ENCODE data around the gene EZR. TPM values are rescaled to one million over a fixed set of nuclear protein-coding genes. Genes with fewer than 3 reads are reported as not detected.
"Not testable (repeated sequence)": the region's sequence is repeated elsewhere in the genome, so short reads cannot be mapped to it uniquely, and the experiment has no call there.

Gene EZR
- total RNA-seq, 1 donor from 2014 or later = 254 TPM

DNA sequence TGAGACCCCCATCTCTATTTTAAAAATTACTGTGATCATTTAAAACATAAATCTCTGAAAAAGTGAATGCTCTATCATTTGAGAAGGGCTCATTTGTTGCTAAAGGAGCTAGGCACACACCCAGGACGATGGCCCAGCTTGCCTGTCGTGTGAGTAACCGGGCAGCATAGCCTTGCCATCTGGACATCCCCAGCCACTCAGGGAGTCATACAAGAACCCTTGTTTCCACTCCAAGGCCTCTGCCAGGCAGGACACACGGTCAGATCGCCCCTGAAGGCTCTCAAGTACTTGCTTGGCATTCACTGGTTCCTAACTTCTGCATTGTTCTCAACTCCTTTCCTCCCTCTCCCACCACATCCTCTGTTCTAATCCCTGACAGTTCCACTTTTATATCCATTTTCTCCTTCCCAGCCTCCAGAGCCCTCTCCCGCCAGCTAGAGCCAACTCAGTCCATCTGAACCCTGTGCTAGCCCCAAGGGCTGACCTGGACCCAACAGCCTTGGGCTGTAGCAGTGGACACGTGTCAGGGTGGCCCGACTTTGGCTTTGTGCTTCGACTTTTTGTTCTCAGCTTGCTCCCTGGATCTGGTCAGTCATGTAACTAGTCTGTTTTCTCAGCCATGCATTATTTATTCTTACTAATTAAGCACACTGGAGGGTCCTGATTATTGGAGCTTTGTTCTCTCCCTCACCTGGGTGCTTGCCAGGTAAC is 15.7 kb upstream of the EZR start:
- peaks cover 16% of the 10 kb centered on the region for H3K4me1 ChIP-seq
- H3K4me3 ChIP-seq = no peak overlapping the region
- DNase-seq = no peak
- H3K27me3 ChIP-seq (ENCODE audit: low read depth) = no peaks in the 10 kb centered on the region
- no peaks in the 10 kb centered on the region for H3K36me3 ChIP-seq
- ATAC-seq = peak; percentile 38 to 54
- H3K9me3 ChIP-seq = no peaks in the 10 kb centered on the region
- TF ChIP-seq, protein P1, sequence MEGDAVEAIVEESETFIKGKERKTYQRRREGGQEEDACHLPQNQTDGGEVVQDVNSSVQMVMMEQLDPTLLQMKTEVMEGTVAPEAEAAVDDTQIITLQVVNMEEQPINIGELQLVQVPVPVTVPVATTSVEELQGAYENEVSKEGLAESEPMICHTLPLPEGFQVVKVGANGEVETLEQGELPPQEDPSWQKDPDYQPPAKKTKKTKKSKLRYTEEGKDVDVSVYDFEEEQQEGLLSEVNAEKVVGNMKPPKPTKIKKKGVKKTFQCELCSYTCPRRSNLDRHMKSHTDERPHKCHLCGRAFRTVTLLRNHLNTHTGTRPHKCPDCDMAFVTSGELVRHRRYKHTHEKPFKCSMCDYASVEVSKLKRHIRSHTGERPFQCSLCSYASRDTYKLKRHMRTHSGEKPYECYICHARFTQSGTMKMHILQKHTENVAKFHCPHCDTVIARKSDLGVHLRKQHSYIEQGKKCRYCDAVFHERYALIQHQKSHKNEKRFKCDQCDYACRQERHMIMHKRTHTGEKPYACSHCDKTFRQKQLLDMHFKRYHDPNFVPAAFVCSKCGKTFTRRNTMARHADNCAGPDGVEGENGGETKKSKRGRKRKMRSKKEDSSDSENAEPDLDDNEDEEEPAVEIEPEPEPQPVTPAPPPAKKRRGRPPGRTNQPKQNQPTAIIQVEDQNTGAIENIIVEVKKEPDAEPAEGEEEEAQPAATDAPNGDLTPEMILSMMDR (IDR thresholded peaks at IDR 0.05) = no peak
- intact Hi-C loops (cut with DNase I) = no loop called here
- H3K27ac ChIP-seq = peak overlapping the region; percentile 74

DNA sequence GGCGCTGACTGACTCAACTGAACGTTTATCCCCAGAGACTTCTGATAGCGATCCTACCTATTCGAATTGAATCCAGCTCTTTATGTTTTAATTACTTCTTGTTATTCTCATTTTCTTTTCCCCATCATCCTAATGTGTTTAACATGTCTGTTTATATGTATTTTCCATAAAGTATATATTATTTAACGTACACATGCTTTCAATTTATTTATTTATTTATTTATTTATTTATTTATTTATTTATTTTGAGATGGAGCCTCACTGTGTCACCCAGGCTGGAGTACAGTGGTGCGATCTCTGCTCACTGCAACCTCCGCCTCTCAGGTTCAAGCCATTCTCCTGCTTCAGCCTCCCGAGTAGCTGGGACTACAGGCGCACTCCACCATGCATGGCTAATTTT is 13.6 kb upstream of the EZR start:
- ATAC-seq; intact Hi-C loops (cut with DNase I): not testable (repeated sequence)

DNA sequence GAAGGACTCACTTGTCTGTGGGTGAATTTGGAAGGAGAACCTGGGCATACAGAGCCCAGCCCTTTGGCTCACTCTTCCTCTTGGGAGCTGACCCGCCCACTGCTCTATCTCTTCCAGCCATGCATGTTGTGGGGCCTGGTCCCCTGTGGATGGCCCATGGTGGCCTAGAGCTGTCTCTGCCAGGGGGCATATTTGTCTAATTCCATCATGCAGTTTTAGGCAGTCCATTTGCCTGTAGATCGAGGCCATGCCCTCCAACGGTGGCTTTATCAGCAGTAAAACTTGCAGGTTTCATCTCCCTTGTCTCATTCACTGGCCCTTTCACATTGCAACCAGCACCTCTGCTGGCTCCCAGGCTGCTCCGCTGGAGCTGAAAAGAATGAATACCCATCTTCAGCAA is 12.9 kb upstream of the EZR start:
- no peak overlapping the region for H3K27ac ChIP-seq
- no peak overlapping the region for H3K4me3 ChIP-seq
- TF ChIP-seq, protein P1 (IDR thresholded peaks at IDR 0.05) = no peak
- no peak for DNase-seq
- H3K36me3 ChIP-seq = no peaks in the 10 kb centered on the region
- no peaks in the 10 kb centered on the region for H3K9me3 ChIP-seq
- peaks cover 16% of the 10 kb centered on the region for H3K4me1 ChIP-seq
- intact Hi-C loops (cut with DNase I) = no loop called here
- no peak for ATAC-seq
- H3K27me3 ChIP-seq (ENCODE audit: low read depth) = no peaks in the 10 kb centered on the region

More for the DNA sequence above, 13.6 kb upstream of the EZR start:
- H3K36me3 ChIP-seq; H3K27me3 ChIP-seq (ENCODE audit: low read depth); DNase-seq; H3K4me3 ChIP-seq; H3K27ac ChIP-seq; H3K9me3 ChIP-seq: not testable (repeated sequence)
- H3K4me1 ChIP-seq = peaks cover 16% of the 10 kb centered on the region

DNA sequence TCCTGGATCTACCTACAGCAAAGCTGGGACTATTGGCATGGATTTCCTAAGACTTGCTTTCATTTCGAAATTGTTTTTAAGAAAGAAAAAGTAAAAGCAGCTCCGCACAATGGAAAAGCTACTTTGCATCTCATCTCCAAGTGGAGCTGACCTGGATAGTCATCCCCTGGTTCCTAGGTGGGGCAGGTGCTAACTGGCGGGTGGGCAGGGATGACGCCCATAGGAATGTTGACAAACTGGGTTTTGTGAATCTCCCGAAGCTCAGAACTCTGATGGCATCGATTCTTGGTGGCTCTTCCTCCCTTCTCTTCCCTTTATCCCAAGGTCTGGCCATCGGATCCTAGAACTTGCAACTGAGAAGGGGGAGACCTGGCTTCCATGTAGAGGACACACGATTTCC is 12.4 kb upstream of the EZR start:
- Histone ChIP-seq H3K36me3 (no peaks in the 10 kb centered on the region), H3K9me3 (no peaks in the 10 kb centered on the region), H3K27ac (no peak overlapping the region), H3K4me3 (no peak overlapping the region), H3K27me3 (ENCODE audit: low read depth) (no peaks in the 10 kb centered on the region), H3K4me1 (peaks cover 16% of the 10 kb centered on the region)
- intact Hi-C loops (cut with DNase I) = no loop called here
- DNase-seq (no peak), ATAC-seq (no peak)
- TF ChIP-seq, protein P1 (IDR thresholded peaks at IDR 0.05) = no peak

DNA sequence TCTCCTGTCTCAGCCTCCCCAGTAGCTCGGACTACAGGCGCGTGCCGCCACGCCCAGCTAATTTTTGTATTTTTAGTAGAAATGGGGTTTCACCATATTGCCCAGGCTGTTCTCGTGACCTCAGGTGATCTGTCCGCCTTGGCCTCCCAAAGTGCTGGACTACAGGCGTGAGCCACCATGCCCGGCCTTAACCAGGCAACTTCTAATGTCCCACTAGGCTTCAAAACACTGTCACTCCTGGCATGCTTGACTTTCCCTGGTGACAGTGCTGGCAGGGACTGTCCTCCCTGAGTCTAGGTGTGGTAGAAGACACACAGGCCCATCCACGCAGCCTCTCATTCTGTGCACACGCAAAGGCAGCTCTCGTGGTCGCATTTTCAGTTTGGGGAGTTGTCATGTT is 11.6 kb upstream of the EZR start:
- no peaks in the 10 kb centered on the region for H3K36me3 ChIP-seq
- H3K4me1 ChIP-seq = peaks cover 10% of the 10 kb centered on the region
- no peak for ATAC-seq
- intact Hi-C loops (cut with DNase I) = no loop called here
- no peak overlapping the region for H3K4me3 ChIP-seq
- H3K27ac ChIP-seq = no peak overlapping the region
- no peaks in the 10 kb centered on the region for H3K27me3 ChIP-seq (ENCODE audit: low read depth)
- TF ChIP-seq, protein P1 (IDR thresholded peaks at IDR 0.05) = no peak
- DNase-seq = no peak
- H3K9me3 ChIP-seq = no peaks in the 10 kb centered on the region

DNA sequence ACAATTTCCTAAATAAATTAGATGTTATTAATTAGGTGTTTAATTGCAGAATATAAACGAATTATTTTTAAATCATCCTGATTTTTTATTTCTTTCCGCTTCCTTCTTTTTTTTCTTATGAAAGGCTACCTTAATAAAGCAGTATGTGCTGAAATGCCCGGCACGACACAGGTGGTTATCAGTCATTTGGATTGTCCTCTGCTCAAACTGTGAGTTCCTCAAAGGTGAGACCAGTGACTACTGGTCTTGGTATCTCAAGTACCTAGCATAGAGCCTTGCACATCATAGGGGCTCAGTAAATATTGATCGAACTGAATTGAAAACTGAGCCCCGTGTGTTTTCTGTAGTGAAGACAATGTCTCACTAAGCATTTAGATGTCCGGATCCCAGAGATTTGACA is 9.6 kb upstream of the EZR start:
- intact Hi-C loops (cut with DNase I) = no loop called here
- DNase-seq = no peak
- Histone ChIP-seq H3K27ac (no peak overlapping the region), H3K36me3 (no peaks in the 10 kb centered on the region), H3K4me3 (no peak overlapping the region), H3K27me3 (ENCODE audit: low read depth) (no peaks in the 10 kb centered on the region), H3K9me3 (no peaks in the 10 kb centered on the region), H3K4me1 (no peaks in the 10 kb centered on the region)
- ATAC-seq = no peak
- TF ChIP-seq, protein P1 (IDR thresholded peaks at IDR 0.05) = no peak

Data from lower lobe of right lung (tissue), 2 donors.